H1 (cell line): Measurements from ENCODE around the gene FLVCR1.
"Not testable (repeated sequence)": the region's sequence is repeated elsewhere in the genome, so short reads cannot be mapped to it uniquely, and the experiment has no call there.

ENCODE experiments used
- ATF3 ChIP-seq: IDR thresholded peaks from 2 replicates; pipeline ENCODE4 v1.6.1; 2011; ENCODE audit warnings: low read depth, mild to moderate bottlenecking, low read length; ENCODE audit not compliant: insufficient read depth
- BRCA1 ChIP-seq: IDR thresholded peaks from 2 replicates; pipeline ENCODE4 v1.6.1; 2012; ENCODE audit warnings: low read depth, low read length, improper control_type of control experiment
- CEBPB ChIP-seq: IDR thresholded peaks from 2 replicates; pipeline ENCODE4 v1.6.1; 2012; ENCODE audit warnings: low read depth, low read length
- CHD2 ChIP-seq: IDR thresholded peaks from 2 replicates; pipeline ENCODE4 v1.6.1; 2012; ENCODE audit warnings: low read length, improper control_type of control experiment
- CREB1 ChIP-seq: IDR thresholded peaks from 2 replicates; pipeline ENCODE4 v1.6.1; 2012; ENCODE audit warnings: inconsistent platforms
- CTBP2 ChIP-seq: IDR thresholded peaks from 2 replicates; pipeline ENCODE4 v1.7.0; 2011; ENCODE audit warnings: borderline replicate concordance, mild to moderate bottlenecking, moderate library complexity, mixed read lengths, low read length; ENCODE audit not compliant: insufficient read depth, insufficient read length
- CTCF ChIP-seq, 3 experiments: IDR thresholded peaks; 1 replicate in 2 of 3; 2 replicates in 1 of 3; pipeline versions ENCODE4 v1.5.1 to v1.6.1; 2011; ENCODE audit warnings: low read length in 3 of 3, mild to moderate bottlenecking in 3 of 3, inconsistent platforms in 2 of 3, low read depth in 1 of 3, moderate library complexity in 1 of 3; ENCODE audit not compliant: insufficient read depth in 1 of 3; ENCODE audit errors: control extremely low read depth in 1 of 3
- EP300 ChIP-seq, 2 experiments: IDR thresholded peaks; 1 replicate in 1 of 2; 2 replicates in 1 of 2; pipeline ENCODE4 v1.6.1; 2011 to 2012; ENCODE audit warnings: low read depth in 2 of 2, low read length in 2 of 2, mild to moderate bottlenecking in 2 of 2, borderline replicate concordance in 1 of 2, inconsistent platforms in 1 of 2, moderate library complexity in 1 of 2
- EZH2 ChIP-seq: fragments of 200-600 bp; sonication (generic); IDR thresholded peaks from 2 replicates; pipeline ENCODE4 v1.7.1; 2012; ENCODE audit warnings: low read depth, mild to moderate bottlenecking, moderate library complexity, low read length, inconsistent platforms; ENCODE audit not compliant: severe bottlenecking
- FOSL1 ChIP-seq: IDR thresholded peaks from 2 replicates; pipeline ENCODE4 v1.6.1; 2011; ENCODE audit warnings: mild to moderate bottlenecking, low read depth, low read length, moderate library complexity; ENCODE audit not compliant: insufficient read depth
- GABPA ChIP-seq: IDR thresholded peaks from 2 replicates; pipeline ENCODE4 v1.6.1; 2011; ENCODE audit warnings: mild to moderate bottlenecking, low read length, moderate library complexity, borderline replicate concordance; ENCODE audit not compliant: insufficient read depth
- JUN ChIP-seq: IDR thresholded peaks from 2 replicates; pipeline ENCODE4 v1.6.1; 2011; ENCODE audit warnings: low read depth, mild to moderate bottlenecking, improper control_type of control experiment, low read length
- NRF1 ChIP-seq: IDR thresholded peaks from 2 replicates; pipeline ENCODE4 v1.6.1; 2011; ENCODE audit warnings: mild to moderate bottlenecking, low read depth, low read length, improper control_type of control experiment
- RBBP5 ChIP-seq: IDR thresholded peaks from 2 replicates; pipeline ENCODE4 v1.7.1; 2012; ENCODE audit warnings: low read depth, mild to moderate bottlenecking, inconsistent platforms, low read length, moderate library complexity, borderline replicate concordance

- not testable (repeated sequence) for TF ChIP-seq CEBPB; ATF3; JUN; CHD2; RBBP5; CREB1; CTCF (IDR thresholded peaks at IDR 0.05; ENCODE audit: control extremely low read depth in 1 of 3, insufficient read depth in 1 of 3, low read depth in 1 of 3, low read length in 3 of 3); BRCA1; GABPA; CTBP2; FOSL1; NRF1; EZH2
- peak in 1 of 2 experiments; percentile 48; a peak in 1 of 3 replicates for TF ChIP-seq EP300 (IDR thresholded peaks at IDR 0.05; ENCODE audit: borderline replicate concordance in 1 of 2, low read depth in 2 of 2, low read length in 2 of 2)
These were observed 13.6 kb upstream of the FLVCR1 start for GRCh38 chr1:212844521-212844920.
